CD4-positive, alpha-beta T cell treated with Interleukin-21 for 1 hour (primary cell): Measurements from ENCODE around the gene SERP2.
A peak's percentile ranks its signal among the peaks of the same experiment; 100 is the strongest.
"Not testable (repeated sequence)": the region's sequence is repeated elsewhere in the genome, so short reads cannot be mapped to it uniquely, and the experiment has no call there.

Experiments used
- DNase-seq: peaks from one replicate; pipeline ENCODE4 v3.0.0-alpha.2; 2020

Gene SERP2

GRCh38 chr13:44373601-44374347 lies at the start of gene SERP2:
TSS of gene SERP2 (plus strand) at chr13:44373824. CDS start at chr13:44374026, 202 bp downstream.
- no peak for DNase-seq

GRCh38 chr13:44326961-44327360 lies 46.7 kb upstream of the SERP2 start:
- no peak for DNase-seq

GRCh38 chr13:44329041-44329440 lies 44.6 kb upstream of the SERP2 start:
- DNase-seq: not testable (repeated sequence)

- DNase-seq: no peak
Measured at GRCh38 chr13:44329909-44330545, 43.6 kb upstream of the SERP2 start.

- DNase-seq: no peak
Measured at GRCh38 chr13:44331446-44331845, 42.2 kb upstream of the SERP2 start.

GRCh38 chr13:44331912-44332851 lies 41.4 kb upstream of the SERP2 start:
- DNase-seq: no peak

GRCh38 chr13:44333950-44334655 lies 39.5 kb upstream of the SERP2 start:
- DNase-seq: no peak

- DNase-seq: no peak
Measured at GRCh38 chr13:44334751-44335150, 38.9 kb upstream of the SERP2 start.

GRCh38 chr13:44336934-44337333 lies 36.7 kb upstream of the SERP2 start:
- no peak for DNase-seq

GRCh38 chr13:44337581-44337980 lies 36.0 kb upstream of the SERP2 start:
- DNase-seq: no peak

- no peak for DNase-seq
Measured at GRCh38 chr13:44340508-44340907, 33.1 kb upstream of the SERP2 start.

- no peak for DNase-seq
Measured at GRCh38 chr13:44342741-44343140, 30.9 kb upstream of the SERP2 start.

- no peak for DNase-seq
Measured at GRCh38 chr13:44346534-44346933, 27.1 kb upstream of the SERP2 start.

GRCh38 chr13:44347301-44347700 lies 26.3 kb upstream of the SERP2 start:
- DNase-seq: no peak

GRCh38 chr13:44347949-44348348 lies 25.7 kb upstream of the SERP2 start:
- DNase-seq: no peak

- DNase-seq: no peak
Measured at GRCh38 chr13:44350775-44351504, 22.7 kb upstream of the SERP2 start.

- DNase-seq: no peak
Measured at GRCh38 chr13:44351505-44351854, 22.1 kb upstream of the SERP2 start.

GRCh38 chr13:44352202-44352601 lies 21.4 kb upstream of the SERP2 start:
- peak; percentile 7 for DNase-seq

- DNase-seq: peak; percentile 13
Measured at GRCh38 chr13:44352671-44353070, 21.0 kb upstream of the SERP2 start.

- DNase-seq: no peak
Measured at GRCh38 chr13:44354331-44354730, 19.3 kb upstream of the SERP2 start.

- DNase-seq: no peak
Measured at GRCh38 chr13:44354884-44355283, 18.7 kb upstream of the SERP2 start.

- DNase-seq: no peak
Measured at GRCh38 chr13:44355621-44356020, 18.0 kb upstream of the SERP2 start.
